ENCODE results near the gene RANBP10. TPM values are rescaled to one million over a fixed set of nuclear protein-coding genes. Genes with fewer than 3 reads are reported as not detected.

Gene RANBP10
- total and polyA plus RNA-seq, 2 experiments from 2014 or later, result 9.0 to 13.6 TPM

DNA sequence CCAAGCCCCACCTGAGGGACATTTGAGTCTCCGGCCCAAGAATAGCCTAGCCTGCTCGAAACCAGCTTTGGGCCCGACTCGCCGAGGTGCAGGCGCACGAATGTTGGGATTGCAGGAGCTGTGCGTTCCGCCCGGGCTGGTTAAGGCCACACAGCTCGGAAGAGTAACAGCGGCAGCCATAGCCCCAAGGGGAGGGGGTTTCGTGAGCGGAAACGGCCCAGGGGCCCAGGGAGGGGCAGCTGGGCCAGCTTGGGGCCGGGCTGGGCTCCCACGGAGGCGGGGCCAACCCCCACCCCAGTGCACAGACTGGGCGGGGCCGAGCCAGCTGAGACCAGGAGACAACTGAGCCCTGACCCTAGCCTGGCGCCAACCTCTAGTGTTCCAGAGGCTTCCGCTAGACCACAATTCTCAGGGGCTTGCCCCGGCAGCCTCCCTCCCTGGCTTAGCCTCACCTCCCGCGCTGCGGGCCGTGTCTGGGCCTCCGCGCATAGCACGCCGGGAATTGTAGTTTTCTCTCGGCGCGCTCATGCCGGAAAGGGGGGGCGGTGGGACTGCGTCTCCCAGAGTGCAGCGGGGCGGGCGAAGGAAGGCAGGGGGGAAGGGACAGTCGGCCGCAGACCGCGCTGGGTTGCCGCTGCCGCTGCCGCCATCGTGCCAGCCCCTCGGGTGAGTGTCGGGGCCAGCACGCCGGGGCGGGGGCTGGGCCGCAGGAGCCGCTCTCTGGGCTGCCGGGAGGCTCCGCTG is 40.1 kb upstream of the RANBP10 start, which contains the start of gene NUTF2:
Gene NUTF2 (plus strand): TSS at position 614 of the 744 bp plus-strand sequence. CDS start 18,198 bp downstream, outside the sequence.
- Histone ChIP-seq H4K20me1 (replicated peaks; ENCODE audit: insufficient read depth) (peaks cover 43% of the 10 kb centered on the region), H3K4me2 (peak within 1 kb of the TSS; percentile 98), H3K9me2 (ENCODE audit: insufficient read depth) (no peaks in the 10 kb centered on the region), H3K27me3 (ENCODE audit: insufficient read depth) (no peaks in the 10 kb centered on the region), H3K27ac (ENCODE audit: low read depth) (peak within 1 kb of the TSS; percentile 97), H3K4me3 (peak within 1 kb of the TSS; percentile 91), H3K79me2 (replicated peaks; ENCODE audit: insufficient read depth) (peaks cover 73% of the 10 kb centered on the region), H3K36me3 (ENCODE audit: insufficient read depth) (0 out of 2 replicates have a peak, but pooled peaks cover 3% of the 10 kb centered on the region), H3K4me1 (ENCODE audit: insufficient read depth) (peaks cover 37% of the 10 kb centered on the region), H3F3A (replicated peaks; ENCODE audit: low read depth) (peaks cover 37% of the 10 kb centered on the region), H2AFZ (peak within 1 kb of the TSS; percentile 53; the same call in 1 of the 2 replicates)
- TF ChIP-seq, protein P1, sequence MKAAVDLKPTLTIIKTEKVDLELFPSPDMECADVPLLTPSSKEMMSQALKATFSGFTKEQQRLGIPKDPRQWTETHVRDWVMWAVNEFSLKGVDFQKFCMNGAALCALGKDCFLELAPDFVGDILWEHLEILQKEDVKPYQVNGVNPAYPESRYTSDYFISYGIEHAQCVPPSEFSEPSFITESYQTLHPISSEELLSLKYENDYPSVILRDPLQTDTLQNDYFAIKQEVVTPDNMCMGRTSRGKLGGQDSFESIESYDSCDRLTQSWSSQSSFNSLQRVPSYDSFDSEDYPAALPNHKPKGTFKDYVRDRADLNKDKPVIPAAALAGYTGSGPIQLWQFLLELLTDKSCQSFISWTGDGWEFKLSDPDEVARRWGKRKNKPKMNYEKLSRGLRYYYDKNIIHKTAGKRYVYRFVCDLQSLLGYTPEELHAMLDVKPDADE (IDR thresholded peaks at IDR 0.05), result peak; percentile 98
- no peak for TF ChIP-seq ZNF114 (CRISPR knock-in tag; IDR thresholded peaks at IDR 0.05)
- no peak for TF ChIP-seq ZNF331 (CRISPR knock-in tag; IDR thresholded peaks at IDR 0.05; ENCODE audit: low read depth)
- peak; percentile 79 for TF ChIP-seq CREB1 (CRISPR knock-in tag; IDR thresholded peaks at IDR 0.05; ENCODE audit: low read depth)
- TF ChIP-seq EZH2phosphoT487 (IDR thresholded peaks at IDR 0.05; ENCODE audit: unreplicated experiment), result no peak
- no peak for TF ChIP-seq STAT1 (IDR thresholded peaks at IDR 0.05; ENCODE audit: unreplicated experiment)
- TF ChIP-seq JUNB (IDR thresholded peaks at IDR 0.05; ENCODE audit: unreplicated experiment), result no peak
- no peak for TF ChIP-seq EZH2 (IDR thresholded peaks at IDR 0.05; ENCODE audit: low read depth, unreplicated experiment)
- no peak for TF ChIP-seq NANOG (IDR thresholded peaks at IDR 0.05; ENCODE audit: borderline replicate concordance)
- TF ChIP-seq, protein P2, sequence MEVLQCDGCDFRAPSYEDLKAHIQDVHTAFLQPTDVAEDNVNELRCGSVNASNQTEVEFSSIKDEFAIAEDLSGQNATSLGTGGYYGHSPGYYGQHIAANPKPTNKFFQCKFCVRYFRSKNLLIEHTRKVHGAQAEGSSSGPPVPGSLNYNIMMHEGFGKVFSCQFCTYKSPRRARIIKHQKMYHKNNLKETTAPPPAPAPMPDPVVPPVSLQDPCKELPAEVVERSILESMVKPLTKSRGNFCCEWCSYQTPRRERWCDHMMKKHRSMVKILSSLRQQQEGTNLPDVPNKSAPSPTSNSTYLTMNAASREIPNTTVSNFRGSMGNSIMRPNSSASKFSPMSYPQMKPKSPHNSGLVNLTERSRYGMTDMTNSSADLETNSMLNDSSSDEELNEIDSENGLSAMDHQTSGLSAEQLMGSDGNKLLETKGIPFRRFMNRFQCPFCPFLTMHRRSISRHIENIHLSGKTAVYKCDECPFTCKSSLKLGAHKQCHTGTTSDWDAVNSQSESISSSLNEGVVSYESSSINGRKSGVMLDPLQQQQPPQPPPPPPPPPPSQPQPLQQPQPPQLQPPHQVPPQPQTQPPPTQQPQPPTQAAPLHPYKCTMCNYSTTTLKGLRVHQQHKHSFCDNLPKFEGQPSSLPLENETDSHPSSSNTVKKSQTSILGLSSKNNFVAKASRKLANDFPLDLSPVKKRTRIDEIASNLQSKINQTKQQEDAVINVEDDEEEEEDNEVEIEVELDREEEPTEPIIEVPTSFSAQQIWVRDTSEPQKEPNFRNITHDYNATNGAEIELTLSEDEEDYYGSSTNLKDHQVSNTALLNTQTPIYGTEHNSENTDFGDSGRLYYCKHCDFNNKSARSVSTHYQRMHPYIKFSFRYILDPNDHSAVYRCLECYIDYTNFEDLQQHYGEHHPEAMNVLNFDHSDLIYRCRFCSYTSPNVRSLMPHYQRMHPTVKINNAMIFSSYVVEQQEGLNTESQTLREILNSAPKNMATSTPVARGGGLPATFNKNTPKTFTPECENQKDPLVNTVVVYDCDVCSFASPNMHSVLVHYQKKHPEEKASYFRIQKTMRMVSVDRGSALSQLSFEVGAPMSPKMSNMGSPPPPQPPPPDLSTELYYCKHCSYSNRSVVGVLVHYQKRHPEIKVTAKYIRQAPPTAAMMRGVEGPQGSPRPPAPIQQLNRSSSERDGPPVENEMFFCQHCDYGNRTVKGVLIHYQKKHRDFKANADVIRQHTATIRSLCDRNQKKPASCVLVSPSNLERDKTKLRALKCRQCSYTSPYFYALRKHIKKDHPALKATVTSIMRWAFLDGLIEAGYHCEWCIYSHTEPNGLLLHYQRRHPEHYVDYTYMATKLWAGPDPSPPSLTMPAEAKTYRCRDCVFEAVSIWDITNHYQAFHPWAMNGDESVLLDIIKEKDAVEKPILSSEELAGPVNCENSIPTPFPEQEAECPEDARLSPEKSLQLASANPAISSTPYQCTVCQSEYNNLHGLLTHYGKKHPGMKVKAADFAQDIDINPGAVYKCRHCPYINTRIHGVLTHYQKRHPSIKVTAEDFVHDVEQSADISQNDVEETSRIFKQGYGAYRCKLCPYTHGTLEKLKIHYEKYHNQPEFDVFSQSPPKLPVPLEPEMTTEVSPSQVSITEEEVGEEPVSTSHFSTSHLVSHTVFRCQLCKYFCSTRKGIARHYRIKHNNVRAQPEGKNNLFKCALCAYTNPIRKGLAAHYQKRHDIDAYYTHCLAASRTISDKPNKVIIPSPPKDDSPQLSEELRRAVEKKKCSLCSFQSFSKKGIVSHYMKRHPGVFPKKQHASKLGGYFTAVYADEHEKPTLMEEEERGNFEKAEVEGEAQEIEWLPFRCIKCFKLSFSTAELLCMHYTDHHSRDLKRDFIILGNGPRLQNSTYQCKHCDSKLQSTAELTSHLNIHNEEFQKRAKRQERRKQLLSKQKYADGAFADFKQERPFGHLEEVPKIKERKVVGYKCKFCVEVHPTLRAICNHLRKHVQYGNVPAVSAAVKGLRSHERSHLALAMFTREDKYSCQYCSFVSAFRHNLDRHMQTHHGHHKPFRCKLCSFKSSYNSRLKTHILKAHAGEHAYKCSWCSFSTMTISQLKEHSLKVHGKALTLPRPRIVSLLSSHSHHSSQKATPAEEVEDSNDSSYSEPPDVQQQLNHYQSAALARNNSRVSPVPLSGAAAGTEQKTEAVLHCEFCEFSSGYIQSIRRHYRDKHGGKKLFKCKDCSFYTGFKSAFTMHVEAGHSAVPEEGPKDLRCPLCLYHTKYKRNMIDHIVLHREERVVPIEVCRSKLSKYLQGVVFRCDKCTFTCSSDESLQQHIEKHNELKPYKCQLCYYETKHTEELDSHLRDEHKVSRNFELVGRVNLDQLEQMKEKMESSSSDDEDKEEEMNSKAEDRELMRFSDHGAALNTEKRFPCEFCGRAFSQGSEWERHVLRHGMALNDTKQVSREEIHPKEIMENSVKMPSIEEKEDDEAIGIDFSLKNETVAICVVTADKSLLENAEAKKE (CRISPR knock-in tag; IDR thresholded peaks at IDR 0.05), result no peak
- TF ChIP-seq, protein P3, sequence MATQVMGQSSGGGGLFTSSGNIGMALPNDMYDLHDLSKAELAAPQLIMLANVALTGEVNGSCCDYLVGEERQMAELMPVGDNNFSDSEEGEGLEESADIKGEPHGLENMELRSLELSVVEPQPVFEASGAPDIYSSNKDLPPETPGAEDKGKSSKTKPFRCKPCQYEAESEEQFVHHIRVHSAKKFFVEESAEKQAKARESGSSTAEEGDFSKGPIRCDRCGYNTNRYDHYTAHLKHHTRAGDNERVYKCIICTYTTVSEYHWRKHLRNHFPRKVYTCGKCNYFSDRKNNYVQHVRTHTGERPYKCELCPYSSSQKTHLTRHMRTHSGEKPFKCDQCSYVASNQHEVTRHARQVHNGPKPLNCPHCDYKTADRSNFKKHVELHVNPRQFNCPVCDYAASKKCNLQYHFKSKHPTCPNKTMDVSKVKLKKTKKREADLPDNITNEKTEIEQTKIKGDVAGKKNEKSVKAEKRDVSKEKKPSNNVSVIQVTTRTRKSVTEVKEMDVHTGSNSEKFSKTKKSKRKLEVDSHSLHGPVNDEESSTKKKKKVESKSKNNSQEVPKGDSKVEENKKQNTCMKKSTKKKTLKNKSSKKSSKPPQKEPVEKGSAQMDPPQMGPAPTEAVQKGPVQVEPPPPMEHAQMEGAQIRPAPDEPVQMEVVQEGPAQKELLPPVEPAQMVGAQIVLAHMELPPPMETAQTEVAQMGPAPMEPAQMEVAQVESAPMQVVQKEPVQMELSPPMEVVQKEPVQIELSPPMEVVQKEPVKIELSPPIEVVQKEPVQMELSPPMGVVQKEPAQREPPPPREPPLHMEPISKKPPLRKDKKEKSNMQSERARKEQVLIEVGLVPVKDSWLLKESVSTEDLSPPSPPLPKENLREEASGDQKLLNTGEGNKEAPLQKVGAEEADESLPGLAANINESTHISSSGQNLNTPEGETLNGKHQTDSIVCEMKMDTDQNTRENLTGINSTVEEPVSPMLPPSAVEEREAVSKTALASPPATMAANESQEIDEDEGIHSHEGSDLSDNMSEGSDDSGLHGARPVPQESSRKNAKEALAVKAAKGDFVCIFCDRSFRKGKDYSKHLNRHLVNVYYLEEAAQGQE (IDR thresholded peaks at IDR 0.05; ENCODE audit: unreplicated experiment), result no peak
- TF ChIP-seq, protein P4, sequence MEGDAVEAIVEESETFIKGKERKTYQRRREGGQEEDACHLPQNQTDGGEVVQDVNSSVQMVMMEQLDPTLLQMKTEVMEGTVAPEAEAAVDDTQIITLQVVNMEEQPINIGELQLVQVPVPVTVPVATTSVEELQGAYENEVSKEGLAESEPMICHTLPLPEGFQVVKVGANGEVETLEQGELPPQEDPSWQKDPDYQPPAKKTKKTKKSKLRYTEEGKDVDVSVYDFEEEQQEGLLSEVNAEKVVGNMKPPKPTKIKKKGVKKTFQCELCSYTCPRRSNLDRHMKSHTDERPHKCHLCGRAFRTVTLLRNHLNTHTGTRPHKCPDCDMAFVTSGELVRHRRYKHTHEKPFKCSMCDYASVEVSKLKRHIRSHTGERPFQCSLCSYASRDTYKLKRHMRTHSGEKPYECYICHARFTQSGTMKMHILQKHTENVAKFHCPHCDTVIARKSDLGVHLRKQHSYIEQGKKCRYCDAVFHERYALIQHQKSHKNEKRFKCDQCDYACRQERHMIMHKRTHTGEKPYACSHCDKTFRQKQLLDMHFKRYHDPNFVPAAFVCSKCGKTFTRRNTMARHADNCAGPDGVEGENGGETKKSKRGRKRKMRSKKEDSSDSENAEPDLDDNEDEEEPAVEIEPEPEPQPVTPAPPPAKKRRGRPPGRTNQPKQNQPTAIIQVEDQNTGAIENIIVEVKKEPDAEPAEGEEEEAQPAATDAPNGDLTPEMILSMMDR (conservative IDR thresholded peaks at IDR 0.05; ENCODE audit: low read depth in 2 of 2), result no peak
- peak; percentile 51 for TF ChIP-seq POLR2AphosphoS5 (IDR thresholded peaks at IDR 0.05; ENCODE audit: low read depth)
- peak; percentile 98 for DNase-seq (ENCODE audit: low spot score)
- H3K9me3 Mint-ChIP-seq, result no peaks in the 10 kb centered on the region
- peak; percentile 71 for ATAC-seq
- H3K27ac Mint-ChIP-seq, result peak within 1 kb of the TSS; percentile 95
- peaks cover 14% of the 10 kb centered on the region for H3K27me3 Mint-ChIP-seq (ENCODE audit: insufficient read depth, low read depth, poor library complexity)
- peaks cover 25% of the 10 kb centered on the region for H3K36me3 Mint-ChIP-seq (ENCODE audit: low read depth)
- H3K4me3 Mint-ChIP-seq, result peak within 1 kb of the TSS; percentile 95
- H3K4me1 Mint-ChIP-seq, result peaks cover 38% of the 10 kb centered on the region
